ENCODE data around the gene ZBTB20.
A peak's percentile ranks its signal among the peaks of the same experiment; 100 is the strongest.

The ZBTB20 gene

GRCh38 chr3:114351123-114351821 lies 795.8 kb downstream of the ZBTB20 start:
- no peak for DNase-seq

- DNase-seq, result no peak
Observed at GRCh38 chr3:114350690-114351089, 796.4 kb downstream of the ZBTB20 start.

- DNase-seq, result no peak
Observed at GRCh38 chr3:114350271-114350670, 796.8 kb downstream of the ZBTB20 start.

- no peak for DNase-seq
Observed at GRCh38 chr3:114344492-114344891, 802.6 kb downstream of the ZBTB20 start.

GRCh38 chr3:114338651-114339357 lies 808.3 kb downstream of the ZBTB20 start:
- DNase-seq, result no peak

- no peak for DNase-seq
Observed at GRCh38 chr3:114336857-114337256, 810.2 kb downstream of the ZBTB20 start.

GRCh38 chr3:114336122-114336697 lies 810.9 kb downstream of the ZBTB20 start:
- no peak for DNase-seq

GRCh38 chr3:114333923-114334240 lies 813.2 kb downstream of the ZBTB20 start:
- no peak for DNase-seq

- DNase-seq, result no peak
Observed at GRCh38 chr3:114333180-114333922, 813.7 kb downstream of the ZBTB20 start.

- DNase-seq, result no peak
Observed at GRCh38 chr3:114332342-114333179, 814.5 kb downstream of the ZBTB20 start.

GRCh38 chr3:114331710-114332109 lies 815.4 kb downstream of the ZBTB20 start:
- DNase-seq, result no peak

- DNase-seq, result no peak
Observed at GRCh38 chr3:114331007-114331406, 816.1 kb downstream of the ZBTB20 start.

- DNase-seq, result no peak
Observed at GRCh38 chr3:114329823-114330222, 817.3 kb downstream of the ZBTB20 start.

- DNase-seq, result no peak
Observed at GRCh38 chr3:114328345-114328744, 818.7 kb downstream of the ZBTB20 start.

GRCh38 chr3:114327665-114328064 lies 819.4 kb downstream of the ZBTB20 start:
- DNase-seq, result no peak

- no peak for DNase-seq
Observed at GRCh38 chr3:114323546-114324254, 823.4 kb downstream of the ZBTB20 start.

- DNase-seq, result no peak
Observed at GRCh38 chr3:114320246-114320645, 826.8 kb downstream of the ZBTB20 start.

GRCh38 chr3:114319453-114319852 lies 827.6 kb downstream of the ZBTB20 start:
- peak; percentile 3 for DNase-seq

- no peak for DNase-seq
Observed at GRCh38 chr3:114318295-114318694, 828.8 kb downstream of the ZBTB20 start.

GRCh38 chr3:114314282-114314681 lies 832.8 kb downstream of the ZBTB20 start:
- DNase-seq, result no peak

GRCh38 chr3:114313426-114313825 lies 833.7 kb downstream of the ZBTB20 start:
- DNase-seq, result no peak

- no peak for DNase-seq
Observed at GRCh38 chr3:114310695-114311094, 836.4 kb downstream of the ZBTB20 start.

Data from DMS79 (cell line).